Stimulated activated CD4-positive, alpha-beta T cell treated with anti-CD3 and anti-CD28 coated beads, Interleukin-4, amount 100 ng/mL, for 48 hours (primary cell): Measurements from ENCODE around the gene ATP8B3.

Source experiments
- DNase-seq, 2 donors: peaks; one replicate each; pipeline ENCODE4 v3.0.0-alpha.2; 2020; ENCODE audit warnings: low read depth in 2 of 2

Gene ATP8B3

GRCh38 chr19:1744822-1745563 is 67.1 kb downstream of the ATP8B3 start:
- no peak for DNase-seq

GRCh38 chr19:1744133-1744665 is 67.9 kb downstream of the ATP8B3 start:
- DNase-seq = no peak

- DNase-seq = no peak
These were observed 68.9 kb downstream of the ATP8B3 start for GRCh38 chr19:1742989-1743696.

GRCh38 chr19:1739960-1740629 is 72.0 kb downstream of the ATP8B3 start:
- DNase-seq = no peak

GRCh38 chr19:1736927-1737326 is 75.1 kb downstream of the ATP8B3 start:
- no peak for DNase-seq

- no peak for DNase-seq
These were observed 75.8 kb downstream of the ATP8B3 start for GRCh38 chr19:1736280-1736679.

GRCh38 chr19:1734321-1734966 is 77.6 kb downstream of the ATP8B3 start:
- DNase-seq = no peak
